PC-3 (cell line): ENCODE data around the gene TMEM250.

Experiments
- CTCF ChIP-seq: fragments of 300-600 bp; sonication (generic); conservative IDR thresholded peaks from 2 replicates; pipeline ENCODE4 v1.5.1; 2017; ENCODE audit warnings: antibody characterized with exemption, low read depth, mild to moderate bottlenecking, low read length
- EZH2phosphoT487 ChIP-seq: fragments of 300-600 bp; sonication (generic); IDR thresholded peaks from 2 replicates; pipeline ENCODE4 v1.6.1; 2018; ENCODE audit warnings: mild to moderate bottlenecking, antibody characterized with exemption, low read length, borderline replicate concordance

- TF ChIP-seq CTCF (no peak), EZH2phosphoT487 (no peak)
Measured at GRCh38 chr9:136129176-136129575, 10.5 kb upstream of the TMEM250 start.
